ENCODE measurements around the gene ABCG4.
"Not testable (repeated sequence)": the region's sequence is repeated elsewhere in the genome, so short reads cannot be mapped to it uniquely, and the experiment has no call there.

Gene ABCG4

GRCh38 chr11:119184399-119184798 is 35.5 kb downstream of the ABCG4 start:
- DNase-seq (ENCODE audit: low read depth) = not testable (repeated sequence)

DNA sequence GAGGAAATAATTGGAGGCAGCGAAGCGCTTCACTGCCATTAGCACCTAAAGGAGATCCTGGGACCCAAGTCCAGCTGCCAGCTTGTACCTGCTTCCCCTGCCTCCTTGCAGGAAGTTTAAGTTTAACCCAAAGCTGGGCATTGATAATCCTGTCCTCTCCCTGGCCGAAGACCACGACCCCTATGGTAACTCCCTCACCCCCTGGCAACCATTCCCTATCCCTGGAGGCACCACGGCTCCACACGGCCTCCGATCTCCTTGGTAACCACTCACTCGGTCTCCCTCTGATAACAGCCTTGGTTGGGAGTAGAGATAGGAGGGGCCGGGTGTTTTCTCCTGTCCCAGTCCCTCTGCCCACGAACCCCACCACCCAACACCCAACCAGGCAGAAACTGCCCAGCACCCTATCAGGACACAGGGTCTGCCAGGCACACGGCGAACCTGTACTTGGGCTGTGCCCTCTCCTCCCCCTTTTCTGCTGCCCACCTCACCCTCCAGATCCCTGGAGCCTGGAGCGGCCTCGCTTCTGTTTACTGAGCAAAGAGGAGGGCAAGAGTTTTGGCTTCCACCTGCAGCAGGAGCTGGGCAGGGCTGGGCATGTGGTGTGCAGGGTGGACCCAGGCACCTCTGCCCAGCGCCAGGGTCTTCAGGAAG is 37.3 kb downstream of the ABCG4 start:
- DNase-seq (ENCODE audit: low read depth) = no peak

- DNase-seq (ENCODE audit: low read depth) = no peak
Observed at GRCh38 chr11:119187123-119187892, 38.5 kb downstream of the ABCG4 start.

DNA sequence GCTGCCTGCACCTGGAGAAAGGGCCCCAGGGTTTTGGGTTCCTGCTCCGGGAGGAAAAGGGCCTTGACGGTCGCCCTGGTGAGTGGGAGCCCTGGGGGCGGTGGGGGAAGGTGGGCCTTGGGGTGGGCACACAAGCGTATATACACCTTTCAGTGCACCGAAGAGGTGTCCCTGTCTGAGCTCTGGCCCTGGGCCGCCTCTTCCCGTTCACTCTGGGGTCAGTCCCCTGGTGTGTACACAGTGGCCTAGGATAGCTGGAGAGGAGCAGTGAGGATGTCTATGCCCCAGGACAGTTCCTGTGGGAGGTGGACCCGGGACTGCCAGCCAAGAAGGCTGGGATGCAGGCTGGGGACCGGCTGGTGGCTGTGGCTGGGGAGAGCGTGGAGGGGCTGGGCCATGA is 39.2 kb downstream of the ABCG4 start:
- no peak for DNase-seq (ENCODE audit: low read depth)

DNA sequence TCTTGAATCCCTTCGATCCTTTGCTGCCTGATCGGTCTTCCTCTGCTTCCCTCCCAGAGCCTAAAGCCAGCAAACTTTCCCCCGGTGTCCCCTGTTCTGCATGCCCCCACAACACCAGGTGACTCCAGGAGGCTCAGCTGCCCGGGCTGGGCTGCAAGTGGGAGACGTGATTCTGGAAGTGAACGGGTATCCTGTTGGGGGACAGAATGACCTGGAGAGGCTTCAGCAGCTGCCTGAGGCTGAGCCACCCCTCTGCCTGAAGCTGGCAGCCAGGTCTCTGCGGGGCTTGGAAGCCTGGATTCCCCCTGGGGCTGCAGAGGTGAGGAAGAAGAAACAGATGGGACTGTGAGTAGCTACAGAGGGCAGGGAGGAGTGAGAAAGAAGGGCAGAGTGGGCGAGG is 40.0 kb downstream of the ABCG4 start:
- DNase-seq (ENCODE audit: low read depth) = no peak

- DNase-seq (ENCODE audit: low read depth) = no peak
Observed at GRCh38 chr11:119189393-119189792, 40.5 kb downstream of the ABCG4 start.

DNA sequence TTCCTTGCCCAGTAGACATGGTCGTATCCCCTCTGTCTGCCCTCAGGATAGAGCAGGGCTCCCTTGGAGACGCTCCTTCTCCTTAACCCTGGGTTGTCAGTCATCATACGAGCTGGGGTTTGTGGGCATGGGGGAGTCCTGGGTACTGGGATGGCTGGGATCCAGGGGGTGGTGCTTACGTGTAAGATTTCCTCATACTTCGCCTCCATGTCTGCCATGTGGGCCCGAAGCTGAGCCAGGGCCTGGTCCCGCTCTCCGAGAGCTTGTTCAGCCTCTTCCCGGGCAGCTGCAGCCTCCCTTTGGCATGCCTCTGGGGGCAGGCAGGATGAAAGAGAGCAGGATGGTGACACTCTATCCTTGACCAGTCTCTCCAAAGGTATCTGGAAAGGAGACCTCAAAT is 41.7 kb downstream of the ABCG4 start:
- DNase-seq (ENCODE audit: low read depth) = no peak

DNA sequence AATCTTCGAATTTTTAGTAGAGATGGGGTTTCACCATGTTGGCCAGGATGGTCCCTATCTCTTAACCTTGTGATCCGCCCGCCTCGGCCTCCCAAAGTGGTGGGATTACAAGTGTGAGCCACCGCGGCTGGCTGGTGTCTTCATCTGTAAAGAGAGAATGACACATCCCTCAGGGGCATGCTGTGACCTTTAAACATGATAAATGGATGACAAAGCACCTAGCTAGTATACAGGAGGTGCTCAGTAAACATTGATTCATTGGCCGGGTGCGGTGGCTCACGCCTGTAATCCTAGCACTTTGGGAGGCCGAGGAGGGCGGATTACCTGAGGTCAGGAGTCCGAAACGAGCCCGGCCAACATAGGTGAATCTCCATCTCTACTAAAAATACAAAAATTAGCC is 42.4 kb downstream of the ABCG4 start:
- not testable (repeated sequence) for DNase-seq (ENCODE audit: low read depth)

GRCh38 chr11:119192111-119192510 is 43.3 kb downstream of the ABCG4 start:
- peak; percentile 10 for DNase-seq (ENCODE audit: low read depth)

DNA sequence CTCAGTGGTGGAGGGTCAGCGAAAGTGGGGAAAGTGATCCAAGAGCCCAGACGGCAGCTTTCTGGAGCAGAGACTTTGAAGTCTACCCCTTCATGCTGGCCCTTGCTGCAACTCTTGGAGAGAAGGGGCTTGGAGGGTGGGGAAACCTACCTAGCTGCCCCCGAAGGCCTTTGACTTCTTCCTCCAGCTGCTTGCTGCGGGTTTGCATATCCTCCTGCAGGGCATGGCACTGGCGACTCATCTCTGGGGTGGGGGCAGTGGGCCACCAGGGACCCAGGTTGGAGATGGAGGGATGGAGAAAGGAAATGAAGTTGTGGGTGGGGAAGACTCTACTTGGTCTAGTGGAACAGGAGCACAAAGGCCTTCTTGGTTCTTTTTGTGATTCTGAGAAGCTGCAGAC is 44.1 kb downstream of the ABCG4 start:
- no peak for DNase-seq (ENCODE audit: low read depth)

DNA sequence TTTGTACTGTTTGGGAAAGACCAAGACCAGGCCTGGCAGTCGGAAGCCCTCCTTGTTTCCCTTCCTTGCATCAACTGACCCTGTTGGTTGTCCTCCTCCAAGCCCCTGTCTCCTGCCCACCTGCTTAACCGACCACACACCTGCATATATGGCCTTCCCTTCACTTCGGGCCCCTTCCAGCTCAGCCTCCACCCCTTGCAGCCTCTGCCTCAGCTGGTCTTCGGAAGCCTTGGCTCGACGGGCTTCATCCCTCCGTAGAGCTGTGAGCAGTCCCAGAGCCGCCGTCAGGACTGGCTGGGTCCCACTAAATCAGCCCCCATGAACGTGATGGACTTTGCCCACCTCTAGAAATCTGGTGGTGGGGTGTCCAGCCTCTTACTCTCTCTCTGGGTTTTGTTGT is 44.8 kb downstream of the ABCG4 start:
- DNase-seq (ENCODE audit: low read depth) = no peak

DNA sequence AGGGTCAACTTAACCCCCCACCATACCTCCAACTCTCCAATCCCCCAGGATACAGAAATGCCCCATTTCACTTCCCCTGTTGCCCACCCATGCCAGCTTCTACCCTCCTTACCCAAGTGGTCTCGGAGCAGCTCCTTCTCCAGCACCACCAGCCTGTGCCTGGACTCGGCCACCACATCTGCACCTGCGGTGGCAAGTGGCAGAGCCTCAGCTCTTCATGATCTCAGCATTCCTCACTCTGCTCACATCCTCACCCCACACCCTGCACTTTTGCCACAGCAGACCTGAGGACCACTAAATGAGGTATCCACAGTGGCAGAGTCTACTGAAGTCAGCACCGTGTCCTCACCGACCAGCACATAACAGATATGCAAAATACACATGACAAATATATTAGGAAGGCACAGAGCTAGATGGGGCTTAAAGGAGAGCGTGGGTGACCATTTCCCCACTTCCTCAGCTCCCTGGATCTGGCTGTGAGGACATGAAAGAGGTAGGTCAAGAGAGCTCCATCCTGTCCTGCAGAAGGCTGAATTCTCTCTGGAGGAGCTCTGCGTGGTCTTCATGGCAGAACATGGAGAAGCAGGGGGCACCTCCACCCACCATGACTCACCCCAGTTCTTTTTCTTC is 46.1 kb downstream of the ABCG4 start:
- DNase-seq (ENCODE audit: low read depth) = no peak

GRCh38 chr11:119195680-119196079 is 46.8 kb downstream of the ABCG4 start:
- no peak for DNase-seq (ENCODE audit: low read depth)

- peak; percentile 49 for DNase-seq (ENCODE audit: low read depth)
Observed at GRCh38 chr11:119196833-119197483, 48.1 kb downstream of the ABCG4 start.

DNA sequence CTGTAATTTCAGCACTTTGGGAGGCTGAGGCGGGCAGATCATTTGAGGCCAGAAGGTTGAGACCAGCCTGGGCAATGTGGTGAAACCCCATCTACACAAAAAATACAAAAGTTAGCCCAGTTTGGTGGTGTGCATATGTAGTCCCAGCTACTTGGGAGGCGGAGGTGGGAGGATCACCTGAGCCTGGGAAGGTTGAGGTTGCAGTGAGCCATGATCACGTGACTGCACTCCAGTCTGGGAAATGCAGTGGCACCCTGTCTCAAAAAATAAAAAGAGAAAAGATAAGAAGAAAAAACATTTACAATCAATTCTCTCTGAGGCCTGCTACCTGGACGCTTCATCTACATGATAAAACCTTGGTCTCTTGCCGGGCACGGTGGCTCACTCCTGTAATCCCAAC is 50.1 kb downstream of the ABCG4 start:
- DNase-seq (ENCODE audit: low read depth) = no peak

GRCh38 chr11:119201236-119201635 is 52.4 kb downstream of the ABCG4 start:
- DNase-seq (ENCODE audit: low read depth) = not testable (repeated sequence)

DNA sequence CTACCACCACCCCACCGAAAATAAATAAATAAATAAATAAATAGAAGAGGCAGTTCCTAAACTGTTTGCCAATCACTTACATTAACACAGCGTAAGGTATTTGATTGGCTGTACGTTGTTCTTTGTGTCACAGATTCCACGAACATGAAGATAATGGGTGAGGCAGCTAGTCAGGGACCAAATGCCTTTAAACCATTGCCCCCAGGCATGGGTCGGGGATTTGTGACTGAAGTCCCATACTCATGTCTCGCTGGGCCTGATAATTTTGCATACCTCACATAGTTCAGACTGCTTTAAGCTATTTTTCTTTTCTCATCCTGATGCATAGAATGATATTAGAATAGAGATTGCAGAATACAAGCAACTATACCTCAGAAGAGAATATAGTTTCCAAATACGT is 53.7 kb downstream of the ABCG4 start:
- no peak for DNase-seq (ENCODE audit: low read depth)

DNA sequence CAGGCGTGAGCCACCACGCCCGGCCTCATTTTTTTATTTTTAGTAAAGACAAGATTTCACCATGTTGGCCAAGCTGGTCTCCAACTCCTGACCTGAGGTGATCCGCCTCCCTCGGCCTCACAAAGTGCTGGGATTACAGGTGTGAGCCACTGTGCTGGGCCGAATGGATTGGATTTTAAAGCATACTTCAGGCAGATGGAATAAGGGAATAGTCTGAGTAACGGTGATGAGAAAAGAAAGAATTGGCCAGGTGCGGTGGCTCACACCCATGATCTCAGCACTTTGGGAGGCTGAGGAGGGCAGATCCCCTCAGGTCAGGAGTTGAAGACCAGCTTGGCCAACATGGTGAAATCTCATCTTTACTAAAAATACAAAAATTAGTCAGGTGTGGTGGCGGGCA is 55.2 kb downstream of the ABCG4 start:
- DNase-seq (ENCODE audit: low read depth) = no peak

DNA sequence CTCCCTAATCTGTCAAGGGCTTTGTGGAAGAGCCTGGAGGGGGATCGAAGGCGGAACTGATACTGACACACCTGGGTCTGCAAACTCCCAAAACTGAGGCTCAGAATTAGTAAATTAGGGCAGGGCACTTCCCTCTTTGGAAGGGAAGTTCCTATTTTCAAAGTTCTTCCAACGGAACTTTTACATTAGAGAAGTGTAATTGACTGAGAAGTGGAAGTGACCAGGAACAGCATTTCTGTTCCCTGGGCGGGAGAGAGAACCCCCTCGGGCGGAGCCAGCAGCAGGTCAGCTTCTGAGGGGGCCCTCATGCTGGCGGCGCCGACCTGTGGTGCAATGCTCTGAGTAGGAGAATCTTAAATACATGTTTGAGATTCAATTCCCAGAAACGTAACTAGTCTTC is 56.2 kb downstream of the ABCG4 start:
- DNase-seq (ENCODE audit: low read depth) = no peak

- no peak for DNase-seq (ENCODE audit: low read depth)
Observed at GRCh38 chr11:119205574-119206510, 57.0 kb downstream of the ABCG4 start, which contains the start of gene CBL. Gene CBL (plus strand): TSS chr11:119206339. CDS start chr11:119206418, 79 bp downstream.
